ENCODE results near the gene ATN1.

- TF ChIP-seq, protein P1, sequence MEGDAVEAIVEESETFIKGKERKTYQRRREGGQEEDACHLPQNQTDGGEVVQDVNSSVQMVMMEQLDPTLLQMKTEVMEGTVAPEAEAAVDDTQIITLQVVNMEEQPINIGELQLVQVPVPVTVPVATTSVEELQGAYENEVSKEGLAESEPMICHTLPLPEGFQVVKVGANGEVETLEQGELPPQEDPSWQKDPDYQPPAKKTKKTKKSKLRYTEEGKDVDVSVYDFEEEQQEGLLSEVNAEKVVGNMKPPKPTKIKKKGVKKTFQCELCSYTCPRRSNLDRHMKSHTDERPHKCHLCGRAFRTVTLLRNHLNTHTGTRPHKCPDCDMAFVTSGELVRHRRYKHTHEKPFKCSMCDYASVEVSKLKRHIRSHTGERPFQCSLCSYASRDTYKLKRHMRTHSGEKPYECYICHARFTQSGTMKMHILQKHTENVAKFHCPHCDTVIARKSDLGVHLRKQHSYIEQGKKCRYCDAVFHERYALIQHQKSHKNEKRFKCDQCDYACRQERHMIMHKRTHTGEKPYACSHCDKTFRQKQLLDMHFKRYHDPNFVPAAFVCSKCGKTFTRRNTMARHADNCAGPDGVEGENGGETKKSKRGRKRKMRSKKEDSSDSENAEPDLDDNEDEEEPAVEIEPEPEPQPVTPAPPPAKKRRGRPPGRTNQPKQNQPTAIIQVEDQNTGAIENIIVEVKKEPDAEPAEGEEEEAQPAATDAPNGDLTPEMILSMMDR (conservative IDR thresholded peaks at IDR 0.05; ENCODE audit: low read depth, low read length): no peak
- TF ChIP-seq POLR2A (IDR thresholded peaks at IDR 0.05; ENCODE audit: low read depth, low read length): no peak
- no peak for TF ChIP-seq SMC3 (IDR thresholded peaks at IDR 0.05; ENCODE audit: low read depth, low read length)
- no peak for TF ChIP-seq BHLHE40 (IDR thresholded peaks at IDR 0.05; ENCODE audit: low read depth, low read length)
- TF ChIP-seq, protein P2, sequence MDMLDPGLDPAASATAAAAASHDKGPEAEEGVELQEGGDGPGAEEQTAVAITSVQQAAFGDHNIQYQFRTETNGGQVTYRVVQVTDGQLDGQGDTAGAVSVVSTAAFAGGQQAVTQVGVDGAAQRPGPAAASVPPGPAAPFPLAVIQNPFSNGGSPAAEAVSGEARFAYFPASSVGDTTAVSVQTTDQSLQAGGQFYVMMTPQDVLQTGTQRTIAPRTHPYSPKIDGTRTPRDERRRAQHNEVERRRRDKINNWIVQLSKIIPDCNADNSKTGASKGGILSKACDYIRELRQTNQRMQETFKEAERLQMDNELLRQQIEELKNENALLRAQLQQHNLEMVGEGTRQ (IDR thresholded peaks at IDR 0.05; ENCODE audit: low read depth, low read length): no peak
- TF ChIP-seq MAFK (IDR thresholded peaks at IDR 0.05; ENCODE audit: low read depth, low read length): no peak
Observed at GRCh38 chr12:6915789-6916285, 11.9 kb upstream of the ATN1 start.

Measured in IMR-90 (cell line).